Measurements from ENCODE around the gene DHTKD1.
"Not testable (repeated sequence)": the region's sequence is repeated elsewhere in the genome, so short reads cannot be mapped to it uniquely, and the experiment has no call there.

Gene DHTKD1

GRCh38 chr10:12144538-12144937 is 75.8 kb downstream of the DHTKD1 start:
- DNase-seq (ENCODE audit: low spot score in 2 of 2) (no peak), ATAC-seq (ENCODE audit: low read depth) (no peak)
- Mint-ChIP-seq H3K36me3 (peaks cover 29% of the 10 kb centered on the region), H3K4me1 (no peaks in the 10 kb centered on the region), H3K27ac (no peak overlapping the region), H3K4me3 (no peak overlapping the region), H3K9me3 (peaks cover 2% of the 10 kb centered on the region), H3K27me3 (no peaks in the 10 kb centered on the region)

DNA sequence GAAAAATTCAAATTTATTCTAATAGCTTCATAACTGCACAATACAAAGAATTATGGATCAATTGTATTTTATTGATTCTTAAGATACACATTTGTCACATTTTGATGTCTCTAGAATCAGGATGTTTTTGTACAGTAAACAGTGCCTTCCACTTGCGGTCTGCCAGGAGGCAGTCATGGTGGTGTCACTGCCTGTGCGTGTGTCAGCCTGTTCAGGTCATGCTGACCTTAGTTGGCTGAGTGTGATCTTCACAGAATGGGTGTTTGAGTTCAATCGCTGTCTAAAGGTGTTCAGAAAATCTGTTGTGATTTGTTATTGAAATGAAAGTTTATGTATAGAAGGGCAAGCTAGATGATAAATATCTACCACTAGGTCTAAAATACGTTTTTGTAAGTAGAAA is 81.4 kb downstream of the DHTKD1 start:
- no peak for ATAC-seq (ENCODE audit: low read depth)
- no peak overlapping the region for H3K4me3 Mint-ChIP-seq
- no peaks in the 10 kb centered on the region for H3K4me1 Mint-ChIP-seq
- H3K9me3 Mint-ChIP-seq = no peaks in the 10 kb centered on the region
- H3K36me3 Mint-ChIP-seq = peaks cover 23% of the 10 kb centered on the region
- H3K27ac Mint-ChIP-seq = no peak overlapping the region
- no peak for DNase-seq (ENCODE audit: low spot score in 2 of 2)
- no peaks in the 10 kb centered on the region for H3K27me3 Mint-ChIP-seq

- no peak overlapping the region for H3K27ac Mint-ChIP-seq
- H3K27me3 Mint-ChIP-seq = no peaks in the 10 kb centered on the region
- no peaks in the 10 kb centered on the region for H3K4me1 Mint-ChIP-seq
- peaks cover 23% of the 10 kb centered on the region for H3K36me3 Mint-ChIP-seq
- DNase-seq (ENCODE audit: low spot score in 2 of 2) = no peak
- no peaks in the 10 kb centered on the region for H3K9me3 Mint-ChIP-seq
- no peak overlapping the region for H3K4me3 Mint-ChIP-seq
- ATAC-seq (ENCODE audit: low read depth) = no peak
Observed at GRCh38 chr10:12154516-12154915, 85.8 kb downstream of the DHTKD1 start.

GRCh38 chr10:12156367-12157123 is 87.8 kb downstream of the DHTKD1 start:
- no peak for ATAC-seq (ENCODE audit: low read depth)
- H3K4me3 Mint-ChIP-seq = no peak overlapping the region
- no peaks in the 10 kb centered on the region for H3K9me3 Mint-ChIP-seq
- peaks cover 19% of the 10 kb centered on the region for H3K36me3 Mint-ChIP-seq
- no peaks in the 10 kb centered on the region for H3K4me1 Mint-ChIP-seq
- H3K27me3 Mint-ChIP-seq = no peaks in the 10 kb centered on the region
- no peak for DNase-seq (ENCODE audit: low spot score in 2 of 2)
- no peak overlapping the region for H3K27ac Mint-ChIP-seq

DNA sequence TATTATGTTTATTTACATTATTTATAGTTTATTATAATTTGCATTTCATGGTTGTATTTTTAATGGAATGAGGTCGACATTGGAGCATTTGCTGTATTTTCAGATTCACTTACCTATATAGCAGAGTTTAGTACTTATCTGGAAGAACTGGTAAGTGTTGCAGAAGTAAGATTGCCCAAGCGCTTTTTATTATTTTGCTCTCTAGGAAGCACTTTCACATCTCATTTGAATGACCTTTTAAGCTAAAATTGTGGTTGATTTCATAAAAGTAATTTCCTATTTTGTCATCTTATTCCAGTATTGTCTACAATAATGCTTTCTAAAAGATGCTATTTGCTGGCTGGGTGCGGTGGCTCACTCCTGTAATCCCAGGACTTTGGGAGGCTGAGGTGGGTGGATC is 89.4 kb downstream of the DHTKD1 start:
- no peaks in the 10 kb centered on the region for H3K9me3 Mint-ChIP-seq
- peaks cover 21% of the 10 kb centered on the region for H3K36me3 Mint-ChIP-seq
- ATAC-seq (ENCODE audit: low read depth) = no peak
- H3K4me1 Mint-ChIP-seq = no peaks in the 10 kb centered on the region
- no peak overlapping the region for H3K27ac Mint-ChIP-seq
- no peaks in the 10 kb centered on the region for H3K27me3 Mint-ChIP-seq
- no peak for DNase-seq (ENCODE audit: low spot score in 2 of 2)
- H3K4me3 Mint-ChIP-seq = no peak overlapping the region

- Mint-ChIP-seq H3K27ac (no peak overlapping the region), H3K4me1 (no peaks in the 10 kb centered on the region), H3K36me3 (peaks cover 19% of the 10 kb centered on the region), H3K9me3 (no peaks in the 10 kb centered on the region), H3K4me3 (no peak overlapping the region), H3K27me3 (no peaks in the 10 kb centered on the region)
- ATAC-seq (ENCODE audit: low read depth) (no peak), DNase-seq (ENCODE audit: low spot score in 2 of 2) (no peak)
Observed at GRCh38 chr10:12160664-12161063, 91.9 kb downstream of the DHTKD1 start.

DNA sequence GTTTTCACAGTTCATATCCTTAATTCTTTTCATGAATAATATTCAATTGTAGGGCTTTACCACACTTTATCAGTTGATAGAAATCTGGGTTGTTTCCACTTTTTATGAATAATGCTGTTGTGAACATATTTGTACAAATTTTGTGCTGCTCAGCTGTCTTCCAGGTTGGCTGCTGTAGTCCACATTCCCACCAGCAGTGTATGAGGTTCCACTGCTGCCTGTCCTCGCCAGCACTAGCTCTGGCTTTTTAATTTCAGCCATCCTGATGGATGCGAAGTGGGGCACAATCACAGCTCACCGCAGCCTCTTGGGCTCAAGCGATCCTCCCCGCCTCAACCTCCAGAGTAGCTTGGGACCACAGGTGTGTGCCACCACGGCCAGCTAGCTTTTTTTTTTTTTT is 94.2 kb downstream of the DHTKD1 start:
- Mint-ChIP-seq H3K27ac (no peak overlapping the region), H3K4me1 (no peaks in the 10 kb centered on the region), H3K4me3 (no peak overlapping the region)

DNA sequence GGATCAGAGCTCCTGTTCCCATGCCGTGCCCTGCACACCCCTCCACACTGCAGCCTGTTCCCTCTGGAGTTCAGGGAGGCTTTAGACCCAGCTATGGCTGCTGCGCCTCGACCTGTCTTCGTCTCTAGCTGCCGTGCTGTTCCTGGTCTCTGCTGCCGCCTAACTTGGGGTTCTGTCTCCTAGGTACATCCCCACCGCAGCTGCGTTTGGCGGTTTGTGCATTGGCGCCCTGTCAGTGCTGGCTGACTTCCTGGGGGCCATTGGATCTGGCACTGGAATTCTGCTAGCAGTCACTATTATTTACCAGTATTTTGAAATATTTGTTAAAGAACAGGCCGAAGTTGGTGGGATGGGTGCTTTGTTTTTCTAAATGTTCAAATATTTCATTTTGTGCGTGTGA is 95.3 kb downstream of the DHTKD1 start:
- no peaks in the 10 kb centered on the region for H3K9me3 Mint-ChIP-seq
- no peak overlapping the region for H3K27ac Mint-ChIP-seq
- ATAC-seq (ENCODE audit: low read depth) = no peak
- peaks cover 16% of the 10 kb centered on the region for H3K36me3 Mint-ChIP-seq
- no peaks in the 10 kb centered on the region for H3K27me3 Mint-ChIP-seq
- no peak for DNase-seq (ENCODE audit: low spot score in 2 of 2)
- H3K4me1 Mint-ChIP-seq = no peaks in the 10 kb centered on the region
- H3K4me3 Mint-ChIP-seq = no peak overlapping the region

More for the DNA sequence above, 94.2 kb downstream of the DHTKD1 start:
- Mint-ChIP-seq H3K9me3 (no peaks in the 10 kb centered on the region), H3K36me3 (peaks cover 16% of the 10 kb centered on the region), H3K27me3 (no peaks in the 10 kb centered on the region)
- DNase-seq (ENCODE audit: low spot score in 2 of 2) (no peak), ATAC-seq (ENCODE audit: low read depth) (no peak)

- H3K4me1 Mint-ChIP-seq = no peaks in the 10 kb centered on the region
- H3K27me3 Mint-ChIP-seq = no peaks in the 10 kb centered on the region
- H3K27ac Mint-ChIP-seq = peak overlapping the region; percentile 86
- no peaks in the 10 kb centered on the region for H3K9me3 Mint-ChIP-seq
- ATAC-seq (ENCODE audit: low read depth) (no peak), DNase-seq (ENCODE audit: low spot score in 2 of 2) (no peak)
- H3K36me3 Mint-ChIP-seq = peaks cover 23% of the 10 kb centered on the region
- H3K4me3 Mint-ChIP-seq = no peak overlapping the region
Observed at GRCh38 chr10:12165036-12165435, 96.3 kb downstream of the DHTKD1 start.

DNA sequence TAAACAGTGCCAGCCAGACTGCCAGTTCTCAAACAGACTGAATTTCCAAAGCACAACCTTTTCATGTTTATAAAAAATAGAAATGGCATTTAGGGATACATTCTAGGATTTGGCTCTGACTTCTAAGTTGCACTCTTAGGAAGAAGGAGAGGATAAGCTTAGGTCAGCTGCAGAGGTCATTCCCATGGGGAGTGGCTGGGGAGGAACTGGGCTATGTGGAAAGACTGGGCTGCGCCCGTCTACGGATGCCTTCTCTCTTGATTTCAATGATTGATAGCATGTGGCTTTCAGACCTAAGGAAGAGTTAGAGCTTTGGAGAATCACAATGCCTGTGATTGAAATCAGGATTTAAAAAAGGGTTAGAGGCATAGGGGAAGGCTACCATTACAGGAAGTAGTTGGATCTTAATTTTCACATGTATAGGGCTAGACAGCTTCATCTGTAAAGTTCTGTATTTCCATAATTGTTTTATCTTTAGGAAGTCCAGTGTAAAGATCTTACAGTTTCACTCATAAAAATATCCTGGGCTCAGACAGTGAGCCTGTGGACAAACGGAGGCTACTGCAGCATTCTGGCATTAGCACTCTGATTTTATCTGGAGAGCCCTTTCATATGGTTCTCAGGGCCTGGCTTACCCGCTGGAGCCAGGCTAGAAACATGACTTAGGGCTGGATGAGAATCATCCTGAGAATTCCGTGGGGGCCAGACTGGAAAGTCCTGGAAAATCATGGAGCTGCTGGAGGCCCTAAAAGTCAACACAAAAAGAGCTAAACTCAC is 97.4 kb downstream of the DHTKD1 start:
- peaks cover 30% of the 10 kb centered on the region for H3K36me3 Mint-ChIP-seq
- no peak for ATAC-seq (ENCODE audit: low read depth)
- H3K27me3 Mint-ChIP-seq = no peaks in the 10 kb centered on the region
- no peak for DNase-seq (ENCODE audit: low spot score in 2 of 2)
- no peak overlapping the region for H3K4me3 Mint-ChIP-seq
- H3K4me1 Mint-ChIP-seq = no peaks in the 10 kb centered on the region
- H3K9me3 Mint-ChIP-seq = no peaks in the 10 kb centered on the region
- peak overlapping the region; percentile 86 for H3K27ac Mint-ChIP-seq

DNA sequence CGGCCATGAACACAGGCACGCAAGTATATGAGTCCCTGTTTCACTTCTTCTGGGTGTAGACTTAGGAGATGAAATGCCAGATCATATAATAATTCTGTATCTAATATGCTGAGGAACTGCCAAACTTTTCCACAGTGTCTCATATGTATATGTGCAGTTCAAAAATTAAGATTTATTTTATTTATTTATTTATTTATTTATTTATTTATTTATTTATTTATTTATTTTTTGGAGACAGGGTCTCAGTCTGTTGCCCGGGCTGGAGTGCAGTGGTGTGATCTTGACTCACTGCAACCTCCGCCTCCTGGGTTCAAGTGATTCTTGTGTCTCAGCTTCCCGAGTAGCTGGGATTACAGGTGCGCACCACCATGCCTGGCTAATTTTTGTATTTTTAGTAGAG is 102.8 kb downstream of the DHTKD1 start:
- not testable (repeated sequence) for H3K27me3 Mint-ChIP-seq; H3K4me1 Mint-ChIP-seq; H3K9me3 Mint-ChIP-seq; H3K27ac Mint-ChIP-seq; DNase-seq (ENCODE audit: low spot score in 2 of 2); ATAC-seq (ENCODE audit: low read depth); H3K4me3 Mint-ChIP-seq
- H3K36me3 Mint-ChIP-seq = peaks cover 30% of the 10 kb centered on the region

All from memory B cell (primary cell).